CD14-positive monocyte (primary cell): ENCODE results near the gene MAN1C1. TPM values are rescaled to one million over a fixed set of nuclear protein-coding genes. Genes with fewer than 3 reads are reported as not detected.

ENCODE experiments used
- DNase-seq, 3 donors: peaks; one replicate each; pipeline ENCODE4 v3.0.0-alpha.2; 2011 to 2022
- H2AFZ ChIP-seq: 2 replicates; pipeline ENCODE4 v1.6.0; 2012; ENCODE audit warnings: mild to moderate bottlenecking, low read depth, low read length, inconsistent platforms; ENCODE audit not compliant: insufficient read depth, poor library complexity, severe bottlenecking
- H3K27ac ChIP-seq, 2 donors: 1 replicate in 1 of 2; 2 replicates in 1 of 2; pipeline ENCODE4 v1.5.1; 2012 to 2013; ENCODE audit warnings: low read length in 2 of 2, control low read depth in 1 of 2, inconsistent platforms in 1 of 2, low read depth in 1 of 2, mild to moderate bottlenecking in 1 of 2
- H3K27me3 ChIP-seq, 2 donors: one replicate each; pipeline versions ENCODE4 v1.6.0 to v1.6.1; 2011 to 2013; ENCODE audit warnings: low read length in 2 of 2; ENCODE audit not compliant: control insufficient read depth in 2 of 2, insufficient read depth in 2 of 2
- H3K36me3 ChIP-seq, 2 donors: replicated peaks in 1 of 2; 1 replicate in 1 of 2; 2 replicates in 1 of 2; pipeline versions ENCODE4 v1.5.1 to v1.6.1; 2012 to 2013; ENCODE audit warnings: low read length in 2 of 2, control low read depth in 1 of 2, inconsistent platforms in 1 of 2, mild to moderate bottlenecking in 1 of 2; ENCODE audit not compliant: insufficient read depth in 2 of 2, control insufficient read depth in 1 of 2
- H3K4me1 ChIP-seq, 2 donors: 1 replicate in 1 of 2; 2 replicates in 1 of 2; pipeline versions ENCODE4 v1.5.1 to v1.6.1; 2012 to 2013; ENCODE audit warnings: low read length in 2 of 2, control low read depth in 1 of 2, inconsistent platforms in 1 of 2, mild to moderate bottlenecking in 1 of 2, moderate library complexity in 1 of 2; ENCODE audit not compliant: insufficient read depth in 2 of 2, control insufficient read depth in 1 of 2
- H3K4me2 ChIP-seq: replicated peaks from 2 replicates; pipeline ENCODE3; 2012; ENCODE audit warnings: low read length, moderate library complexity, mild to moderate bottlenecking; ENCODE audit not compliant: poor library complexity, severe bottlenecking; ENCODE audit errors: extremely low read depth
- H3K4me3 ChIP-seq, 3 experiments: fragments of 200-600 bp in 1 of 3; sonication (generic) in 1 of 3; replicated peaks in 1 of 3; 1 replicate in 2 of 3; 2 replicates in 1 of 3; pipeline ENCODE4 v1.5.1; 2011 to 2013; ENCODE audit warnings: low read length in 3 of 3, mild to moderate bottlenecking in 3 of 3, control low read depth in 2 of 3, low read depth in 2 of 3, inconsistent platforms in 1 of 3, moderate library complexity in 1 of 3
- H3K79me2 ChIP-seq: 2 replicates; pipeline ENCODE4 v1.6.0; 2012; ENCODE audit warnings: mild to moderate bottlenecking, control low read depth, inconsistent platforms, low read length, moderate library complexity; ENCODE audit not compliant: insufficient read depth
- H3K9ac ChIP-seq: 2 replicates; pipeline ENCODE4 v1.6.0; 2017; ENCODE audit warnings: low read length, mild to moderate bottlenecking; ENCODE audit not compliant: insufficient read depth, poor library complexity, severe bottlenecking
- H3K9me3 ChIP-seq, 2 donors: replicated peaks in 1 of 2; 1 replicate in 1 of 2; 2 replicates in 1 of 2; pipeline versions ENCODE4 v1.5.1 to v1.6.1; 2012 to 2013; ENCODE audit warnings: low read length in 2 of 2, control low read depth in 1 of 2; ENCODE audit not compliant: control insufficient read depth in 1 of 2, insufficient read depth in 1 of 2
- H4K20me1 ChIP-seq: 2 replicates; pipeline ENCODE4 v1.6.0; 2012; ENCODE audit warnings: mild to moderate bottlenecking, low read length, control low read depth, moderate library complexity; ENCODE audit not compliant: insufficient read depth
- H3K27ac Mint-ChIP-seq, 7 donors: one replicate each; pipeline ENCODE4 v1.8.0; 2020; ENCODE audit warnings: mild to moderate bottlenecking in 7 of 7, mixed read lengths in 7 of 7, moderate library complexity in 6 of 7, inconsistent platforms in 2 of 7
- H3K27me3 Mint-ChIP-seq, 3 donors: one replicate each; pipeline ENCODE4 v1.8.0; 2021 to 2022; ENCODE audit warnings: low read depth in 3 of 3, mild to moderate bottlenecking in 3 of 3, mixed read lengths in 3 of 3, moderate library complexity in 3 of 3, inconsistent platforms in 1 of 3
- H3K36me3 Mint-ChIP-seq, 2 donors: one replicate each; pipeline ENCODE4 v1.8.0; 2020; ENCODE audit warnings: mixed read lengths in 2 of 2, inconsistent platforms in 1 of 2, mild to moderate bottlenecking in 1 of 2
- H3K4me1 Mint-ChIP-seq: one replicate; pipeline ENCODE4 v1.8.0; 2020; ENCODE audit warnings: mild to moderate bottlenecking, mixed read lengths
- H3K4me3 Mint-ChIP-seq, 2 donors: one replicate each; pipeline ENCODE4 v1.8.0; 2020; ENCODE audit warnings: mild to moderate bottlenecking in 2 of 2, mixed read lengths in 2 of 2, moderate library complexity in 1 of 2
- H3K9me3 Mint-ChIP-seq, 7 donors: one replicate each; pipeline ENCODE4 v1.8.0; 2020 to 2022; ENCODE audit warnings: mixed read lengths in 7 of 7, mild to moderate bottlenecking in 6 of 7, moderate library complexity in 6 of 7, inconsistent platforms in 2 of 7
- CTCF ChIP-seq: fragments of 200-600 bp; IDR thresholded peaks from one replicate; pipeline ENCODE4 v1.8.0; 2022; ENCODE audit warnings: antibody characterized with exemption, mild to moderate bottlenecking
- WGBS: methylation state at CpG from one replicate; pipeline ENCODE4 v1.1.5; 2013; ENCODE audit warnings: missing lambda C conversion rate; ENCODE audit not compliant: insufficient coverage; 5-methylcytosine and 5-hydroxymethylcytosine counted together
- intact Hi-C, 2 donors: fragments of 100-400 bp; cut with micrococcal nuclease; formaldehyde crosslinking; loops; one replicate each; pipeline versions ENCODE4 v1.15.0 to v1.15.1; 2023
- polyA plus RNA-seq, 3 donors: library from polyadenylated mRNA; depleted of rRNA in 1 of 3; unstranded in 2 of 3; stranded (reverse) in 1 of 3; fragments of 300-500 nt in 2 of 3; fragments of >200 nt in 1 of 3; fragmentation: Illumina TruSeq in 2 of 3; gene quantifications; 1 replicate in 2 of 3; 2 replicates in 1 of 3; pipeline ENCODE4 v1.2.3, GENCODE V29; 2012 to 2021

MAN1C1 gene
- polyA plus RNA-seq, 3 donors: 1.2 to 7.2 (median 1.7) TPM

DNA sequence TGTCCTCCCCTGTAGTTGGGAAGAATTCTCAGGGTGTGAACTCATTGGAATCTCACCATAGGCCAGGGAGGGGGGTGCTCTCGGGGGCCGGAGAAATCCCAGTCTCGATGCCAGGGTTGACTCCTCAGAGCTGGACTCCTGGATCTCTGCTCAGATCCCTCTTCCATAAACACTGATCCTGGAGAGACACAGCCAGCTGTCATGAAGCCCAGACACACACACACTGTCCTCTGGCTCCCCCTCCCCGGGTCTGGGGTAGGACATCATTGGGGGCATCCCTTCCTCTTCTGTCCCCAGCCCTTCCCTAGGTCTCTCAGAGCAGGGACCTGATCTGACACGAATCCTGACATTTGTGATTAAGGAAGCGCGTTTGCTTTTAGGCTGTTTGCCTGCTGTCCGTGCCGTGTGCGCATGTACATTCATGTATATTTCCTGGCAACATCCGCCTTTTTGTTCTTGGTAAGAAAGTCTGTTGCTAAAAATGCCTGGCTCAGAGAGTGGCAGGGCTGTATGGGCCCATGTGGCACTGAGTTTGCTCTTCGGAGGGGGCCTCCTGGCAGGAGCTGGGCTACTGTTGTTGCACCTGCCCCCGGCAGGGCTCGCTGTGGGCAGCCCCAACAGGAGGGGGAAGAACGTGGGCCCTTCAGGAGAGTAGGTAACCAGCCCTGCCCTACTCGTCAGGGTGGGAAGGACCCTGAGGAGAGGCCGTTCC, 138.0 kb downstream of the MAN1C1 start:
- 33% methylated on average over 13 of the region's 17 CpGs for WGBS
- peaks cover 0 to 2% (median 0%) of the 10 kb centered on the region in 7 donors for H3K9me3 Mint-ChIP-seq
- no peak overlapping the region for H3K4me3 ChIP-seq
- no peak for DNase-seq
- no peaks in the 10 kb centered on the region for H3K27me3 ChIP-seq
- H3K4me2 ChIP-seq: no peak overlapping the region
- H3K9me3 ChIP-seq: no peaks in the 10 kb centered on the region
- no peaks in the 10 kb centered on the region for H4K20me1 ChIP-seq
- peaks cover 3 to 51% of the 10 kb centered on the region in 2 donors for H3K36me3 ChIP-seq
- H3K4me1 ChIP-seq: peaks cover 0 to 5% of the 10 kb centered on the region in 2 donors
- no peak overlapping the region for H3K4me3 Mint-ChIP-seq
- no peak overlapping the region for H3K9ac ChIP-seq
- H3K27ac Mint-ChIP-seq: no peak overlapping the region
- intact Hi-C loops: no loop called here
- no peak overlapping the region for H2AFZ ChIP-seq
- H3K27ac ChIP-seq: no peak overlapping the region
- TF ChIP-seq CTCF: no peak
- H3K4me1 Mint-ChIP-seq: peaks cover 20% of the 10 kb centered on the region
- no peaks in the 10 kb centered on the region for H3K79me2 ChIP-seq
- peaks cover 23 to 28% of the 10 kb centered on the region in 2 donors for H3K36me3 Mint-ChIP-seq
- H3K27me3 Mint-ChIP-seq: peaks cover 0 to 3% (median 0%) of the 10 kb centered on the region in 3 donors

GRCh38 chr1:25755475-25756125, 139.0 kb downstream of the MAN1C1 start:
- Histone ChIP-seq H3K27ac (no peak overlapping the region), H3K27me3 (no peaks in the 10 kb centered on the region), H3K4me1 (peaks cover 0 to 5% of the 10 kb centered on the region in 2 donors), H4K20me1 (no peaks in the 10 kb centered on the region), H2AFZ (no peak overlapping the region), H3K9me3 (no peaks in the 10 kb centered on the region), H3K4me2 (no peak overlapping the region), H3K79me2 (no peaks in the 10 kb centered on the region), H3K36me3 (peaks cover 3 to 45% of the 10 kb centered on the region in 2 donors), H3K9ac (no peak overlapping the region), H3K4me3 (no peak overlapping the region)
- Mint-ChIP-seq H3K27me3 (no peaks in the 10 kb centered on the region), H3K4me1 (peaks cover 20% of the 10 kb centered on the region), H3K4me3 (no peak overlapping the region), H3K36me3 (peaks cover 23 to 34% of the 10 kb centered on the region in 2 donors), H3K27ac (no peak overlapping the region), H3K9me3 (peaks cover 0 to 2% (median 0%) of the 10 kb centered on the region in 7 donors)
- WGBS: 92% methylated on average over 4 of the region's 7 CpGs
- DNase-seq: no peak
- intact Hi-C loops: no loop called here
- TF ChIP-seq CTCF: no peak
